ENCODE results near the gene OXSR1.
"Not testable (repeated sequence)": the region's sequence is repeated elsewhere in the genome, so short reads cannot be mapped to it uniquely, and the experiment has no call there.

OXSR1 gene

GRCh38 chr3:38227989-38228388, 62.7 kb downstream of the OXSR1 start:
- DNase-seq (ENCODE audit: low spot score) = no peak

GRCh38 chr3:38229036-38229435, 63.7 kb downstream of the OXSR1 start:
- DNase-seq (ENCODE audit: low spot score) = no peak

GRCh38 chr3:38232701-38233100, 67.4 kb downstream of the OXSR1 start:
- no peak for DNase-seq (ENCODE audit: low spot score)

- no peak for DNase-seq (ENCODE audit: low spot score)
These were observed 70.1 kb downstream of the OXSR1 start for GRCh38 chr3:38235466-38235865.

- DNase-seq (ENCODE audit: low spot score) = no peak
These were observed 73.2 kb downstream of the OXSR1 start for GRCh38 chr3:38238416-38239008.

DNA sequence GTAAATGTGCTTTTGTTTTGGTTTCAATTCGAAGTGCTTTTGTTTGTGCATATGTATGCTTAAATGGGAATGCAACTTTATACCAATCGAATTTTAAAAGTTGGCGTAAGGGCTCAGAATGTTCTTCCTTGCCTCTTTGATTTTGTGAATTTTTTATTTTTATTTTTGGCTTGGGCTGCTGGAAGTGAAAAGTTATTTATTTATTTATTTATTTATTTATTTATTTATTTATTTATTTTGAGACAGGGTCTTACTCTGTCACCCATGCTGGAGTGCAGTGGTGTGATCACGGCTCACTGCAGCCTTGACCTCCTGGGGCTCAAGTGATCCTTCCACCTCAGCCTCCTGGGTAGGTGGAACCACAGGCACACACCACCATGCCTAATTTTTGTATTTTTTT, 77.5 kb downstream of the OXSR1 start:
- not testable (repeated sequence) for DNase-seq (ENCODE audit: low spot score)

GRCh38 chr3:38245930-38246329, 80.6 kb downstream of the OXSR1 start:
- no peak for DNase-seq (ENCODE audit: low spot score)

DNA sequence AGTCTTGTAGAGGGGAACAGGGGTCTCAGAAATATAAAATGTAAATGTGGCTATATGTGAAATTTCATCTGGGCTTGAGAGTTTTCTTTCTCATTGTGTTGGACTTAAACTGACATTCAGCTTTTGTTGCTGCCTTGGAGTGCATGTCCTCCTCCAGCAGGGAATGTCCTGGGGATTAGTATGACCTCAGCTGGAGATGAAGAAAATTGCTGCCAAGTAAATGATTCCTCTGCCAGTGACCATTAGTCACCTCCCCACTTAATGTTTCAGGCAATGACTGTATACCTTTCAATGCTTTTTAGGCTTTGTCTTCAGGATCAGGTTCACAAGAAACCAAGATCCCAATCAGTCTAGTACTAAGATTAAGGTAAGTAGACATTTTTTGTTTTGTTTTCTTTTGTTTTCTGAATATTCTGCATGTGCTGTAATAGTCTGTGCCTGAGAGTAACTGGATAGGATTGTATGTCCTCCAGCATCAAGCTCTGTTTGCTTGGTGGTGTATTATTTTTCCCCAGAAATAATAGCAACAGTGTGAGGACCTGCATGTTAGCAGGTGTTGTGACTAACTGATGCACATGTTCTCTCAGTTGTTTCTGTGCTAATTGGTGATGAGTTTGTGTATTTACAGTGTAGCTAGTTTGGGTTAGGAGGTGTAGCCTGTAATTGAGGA, 82.2 kb downstream of the OXSR1 start:
- no peak for DNase-seq (ENCODE audit: low spot score)

- DNase-seq (ENCODE audit: low spot score) = no peak
These were observed 84.9 kb downstream of the OXSR1 start for GRCh38 chr3:38250198-38250597.

DNA sequence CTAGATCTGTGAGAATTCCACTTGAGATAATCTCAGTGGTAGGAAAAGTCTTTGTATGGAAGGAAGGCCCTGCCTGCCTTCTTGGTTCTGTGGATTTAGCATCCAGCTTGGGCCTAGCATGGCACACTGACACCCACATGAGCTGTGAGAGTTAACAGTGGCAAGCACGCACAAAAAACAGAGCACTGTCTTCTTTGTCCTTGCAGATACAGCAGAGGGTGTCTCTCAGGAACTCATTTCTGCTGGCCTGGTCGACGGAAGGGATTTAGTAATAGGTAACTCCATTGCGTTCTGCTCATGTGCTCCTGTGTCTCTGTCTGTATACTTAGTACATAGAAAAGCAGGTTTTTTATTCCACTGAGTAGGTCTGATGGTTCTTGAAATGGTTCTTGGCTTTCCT, 85.9 kb downstream of the OXSR1 start:
- DNase-seq (ENCODE audit: low spot score) = no peak

DNA sequence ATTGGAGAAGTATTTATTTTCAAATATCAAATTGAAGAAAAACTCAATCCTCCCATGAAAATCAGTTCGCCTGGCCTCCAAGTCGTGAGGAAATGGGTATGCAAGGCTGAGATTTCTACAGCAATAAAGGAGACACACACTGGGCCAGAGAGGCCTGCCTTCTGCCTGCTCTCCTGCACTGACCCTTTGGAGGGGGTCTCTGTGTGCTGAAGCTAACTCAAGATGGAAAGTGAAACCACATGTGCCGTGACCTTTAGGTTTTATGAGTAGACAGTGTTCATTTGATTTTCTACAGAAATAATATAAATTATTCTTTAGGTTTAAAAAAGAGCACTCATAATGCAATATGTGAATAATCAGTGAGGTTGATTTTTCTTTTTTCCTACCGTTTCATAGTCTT, 88.4 kb downstream of the OXSR1 start:
- DNase-seq (ENCODE audit: low spot score) = no peak

- DNase-seq (ENCODE audit: low spot score) = no peak
These were observed 89.5 kb downstream of the OXSR1 start for GRCh38 chr3:38254872-38255271.

DNA sequence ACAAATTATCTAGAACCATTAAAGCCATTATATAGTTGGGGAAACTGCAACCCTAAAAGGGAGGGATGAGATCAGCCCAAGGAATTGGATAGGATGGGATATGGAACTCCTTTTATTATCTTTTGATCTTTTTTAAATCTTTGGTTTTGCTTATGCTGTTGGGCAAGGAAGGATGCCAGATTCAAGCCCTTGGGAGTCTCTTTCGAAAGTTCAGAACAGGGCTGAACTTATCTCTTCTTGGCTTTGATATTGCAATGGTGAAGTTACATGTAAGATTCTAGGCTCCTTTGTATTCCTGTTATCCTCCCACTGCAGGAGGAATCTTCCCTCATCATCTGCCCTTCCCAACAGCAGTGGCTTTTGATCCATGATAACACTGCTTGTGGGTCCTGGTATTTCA, 90.3 kb downstream of the OXSR1 start:
- DNase-seq (ENCODE audit: low spot score) = no peak

GRCh38 chr3:38257583-38257982, 92.2 kb downstream of the OXSR1 start:
- DNase-seq (ENCODE audit: low spot score) = no peak

GRCh38 chr3:38260474-38260873, 95.1 kb downstream of the OXSR1 start:
- DNase-seq (ENCODE audit: low spot score) = no peak

- no peak for DNase-seq (ENCODE audit: low spot score)
These were observed 99.0 kb downstream of the OXSR1 start for GRCh38 chr3:38264353-38264771.

GRCh38 chr3:38264779-38265178, 99.4 kb downstream of the OXSR1 start:
- DNase-seq (ENCODE audit: low spot score) = no peak

DNA sequence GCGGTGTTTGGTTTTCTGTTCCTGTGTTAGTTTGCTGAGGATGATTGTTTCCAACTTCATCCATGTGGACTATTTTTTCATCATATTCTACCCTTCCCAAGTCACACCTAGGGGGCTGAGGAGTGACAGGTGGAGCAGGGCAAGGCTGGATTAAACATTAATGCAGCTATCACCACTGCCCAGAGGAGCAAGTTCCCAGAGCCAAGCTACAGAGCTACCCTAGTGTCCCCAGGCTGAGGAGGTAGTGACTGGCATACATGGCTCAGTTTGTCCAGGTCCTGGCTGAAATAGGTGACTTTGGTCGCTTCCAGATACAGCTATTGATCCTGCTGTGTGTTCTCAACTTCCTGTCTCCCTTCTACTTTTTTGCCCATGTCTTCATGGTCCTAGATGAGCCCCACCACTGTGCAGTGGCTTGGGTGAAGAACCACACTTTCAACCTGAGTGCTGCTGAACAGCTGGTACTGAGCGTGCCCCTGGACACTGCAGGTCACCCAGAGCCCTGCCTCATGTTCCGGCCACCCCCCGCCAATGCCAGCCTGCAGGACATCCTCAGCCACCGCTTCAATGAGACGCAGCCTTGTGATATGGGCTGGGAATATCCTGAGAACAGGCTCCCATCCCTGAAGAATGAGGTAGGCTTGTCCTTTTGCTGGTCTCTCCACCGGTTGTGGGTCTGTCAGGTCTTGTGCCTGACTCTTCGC, 100.4 kb downstream of the OXSR1 start, which contains the start of gene SLC22A13:
Gene SLC22A13, plus strand, starts transcription at position 209 of the 704 bp plus-strand sequence. Its CDS starts 49 bp downstream, at position 258.
- no peak for DNase-seq (ENCODE audit: low spot score)

DNA sequence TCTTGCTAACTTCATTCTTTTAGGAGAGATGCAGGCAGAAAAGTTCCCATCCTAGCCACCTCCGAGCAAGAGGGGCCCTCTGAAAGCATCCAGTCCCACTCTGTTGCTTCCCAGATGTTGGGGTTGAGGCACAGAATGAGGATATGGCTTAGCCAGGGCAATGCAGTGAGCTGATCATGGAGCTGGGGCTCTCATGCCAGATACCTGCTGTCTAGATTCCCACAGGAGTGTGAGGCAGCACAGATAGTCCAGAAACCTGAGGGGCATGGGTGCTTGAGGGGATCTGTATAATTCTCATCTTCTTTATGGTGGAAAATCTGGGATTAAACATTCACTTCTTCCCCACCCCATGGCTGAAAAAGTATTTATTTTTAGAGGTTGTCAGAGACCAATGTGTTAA, 101.5 kb downstream of the OXSR1 start:
- DNase-seq (ENCODE audit: low spot score) = no peak

DNA sequence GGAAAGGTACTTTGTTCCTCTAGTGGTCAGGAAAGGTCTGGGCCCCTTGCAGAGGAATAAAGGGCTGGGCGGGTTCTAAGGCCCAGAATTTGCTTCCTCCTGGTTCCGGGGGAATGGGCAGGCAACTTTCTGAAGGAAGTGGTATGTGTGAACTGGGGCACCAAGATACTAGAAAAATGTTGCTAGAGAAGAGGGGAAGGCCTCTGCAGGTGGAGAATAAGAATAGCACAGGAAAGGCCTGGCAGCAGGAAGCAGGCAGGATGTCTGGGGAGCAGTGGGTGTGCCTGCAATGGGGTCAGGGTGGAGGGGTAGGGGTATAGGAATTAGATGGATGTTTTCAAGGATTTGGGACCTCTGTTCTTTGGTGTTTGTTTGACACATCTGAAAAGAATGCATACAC, 102.3 kb downstream of the OXSR1 start:
- DNase-seq (ENCODE audit: low spot score) = no peak

GRCh38 chr3:38268087-38268486, 102.8 kb downstream of the OXSR1 start:
- no peak for DNase-seq (ENCODE audit: low spot score)

DNA sequence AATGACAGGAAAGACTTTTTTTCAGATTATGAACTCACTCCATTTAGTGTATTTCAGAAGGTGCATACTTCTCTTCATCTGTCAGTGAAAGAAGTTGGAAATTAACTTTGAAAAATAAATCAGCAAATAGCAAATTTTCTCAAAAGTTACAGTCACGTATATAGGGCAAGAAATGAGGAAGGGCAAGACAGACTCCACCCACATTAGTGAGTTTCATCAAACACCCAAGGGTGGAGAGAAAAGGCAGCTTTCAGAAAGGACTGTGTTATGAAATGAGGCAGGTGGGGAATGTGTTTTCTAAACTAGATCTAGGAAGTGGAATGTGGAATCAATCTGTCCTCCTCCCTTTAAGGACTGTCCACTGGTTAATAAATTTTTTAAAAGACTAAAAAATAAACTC, 103.2 kb downstream of the OXSR1 start:
- no peak for DNase-seq (ENCODE audit: low spot score)

GRCh38 chr3:38270606-38271005, 105.3 kb downstream of the OXSR1 start:
- DNase-seq (ENCODE audit: low spot score) = no peak

Measured in hematopoietic multipotent progenitor cell treated with erythropoietin and hydrocortisone succinate and interleukin-3 and kit ligand, for 15 days (in vitro differentiated cells).